Diencephalon (tissue), 1 donor: ENCODE data around the gene MTHFS. TPM values are rescaled to one million over a fixed set of nuclear protein-coding genes. Genes with fewer than 3 reads are reported as not detected.

Source experiments
- small RNA-seq: library from RNA; depleted of rRNA; stranded (forward); fragments of <200 nt; gene quantifications from one replicate; pipeline ENCODE3, GENCODE V24; 2014
- total RNA-seq: library from RNA; depleted of rRNA; stranded (reverse); fragments of >200 nt; gene quantifications from one replicate; pipeline ENCODE4 v1.2.3, GENCODE V29; 2014

The MTHFS gene
- total RNA-seq = 17.1 TPM

DNA sequence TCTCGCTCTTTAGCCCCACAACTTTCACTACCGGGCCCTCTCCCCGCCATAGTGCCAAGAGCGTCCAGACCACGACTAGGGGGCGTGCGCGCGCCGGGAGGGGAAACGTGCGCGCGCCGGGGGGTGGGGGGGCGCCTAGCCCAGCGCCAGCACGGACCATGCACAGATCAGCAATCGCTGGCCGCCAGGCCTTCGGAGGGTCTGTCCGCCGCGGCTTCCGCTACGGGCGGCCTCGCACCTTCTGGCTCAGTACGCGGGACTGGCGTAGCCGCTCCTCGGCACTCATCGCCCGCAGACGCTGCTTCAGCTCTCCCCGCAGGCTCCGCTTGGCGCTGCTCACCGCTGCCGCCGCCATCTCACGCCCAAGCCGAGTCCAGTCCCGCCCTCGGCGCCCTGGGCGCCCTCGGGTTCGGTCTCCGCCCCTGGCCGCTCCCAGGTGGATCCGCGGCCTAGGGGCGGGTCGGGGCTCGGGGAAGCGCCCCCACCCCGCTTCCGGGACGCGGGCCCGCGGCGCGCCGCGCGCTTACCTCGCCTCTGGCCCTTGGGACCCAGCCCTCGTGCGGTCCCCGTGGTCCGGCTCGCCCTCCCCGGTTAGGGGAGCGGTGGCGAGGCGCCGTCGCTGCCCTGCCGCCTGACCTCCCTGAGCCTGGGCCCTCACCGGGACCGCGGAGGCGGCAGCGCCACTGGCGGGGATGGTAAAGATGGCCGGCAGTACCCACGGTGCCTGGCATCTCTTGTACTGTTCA lies at the start of gene MTHFS:
Gene MTHFS, minus strand, starts transcription at position 381 of the 746 bp plus-strand sequence. Its CDS starts 26 bp downstream, at position 355.

Small RNAs within 50 kb of the gene (small RNA-seq; reads per million reads assigned to genes)
- gene RNU6-667P = not detected

Other genes with a start within 250 kb of the MTHFS start
- gene BCL2A1, start 74.2 kb upstream of the MTHFS start, total RNA-seq = 3.0 TPM
- gene ZFAND6, start 162.7 kb upstream of the MTHFS start, total RNA-seq = 168 TPM